Measurements from ENCODE around the gene SLC23A2. TPM values are rescaled to one million over a fixed set of nuclear protein-coding genes. Genes with fewer than 3 reads are reported as not detected.

The SLC23A2 gene
- 10 to 100 TPM; 16.0 to 16.2 TPM for total RNA-seq

GRCh38 chr20:5001174-5002076 is at the start of gene SLC23A2:
Gene SLC23A2 (minus strand): TSS chr20:5001510. CDS start chr20:4932562, 68,948 bp downstream.
- intact Hi-C loops (cut with micrococcal nuclease), result no loop called here
- Mint-ChIP-seq H3K27me3 (no peaks in the 10 kb centered on the region), H3K27ac (peak within 1 kb of the TSS; percentile 91), H3K4me3 (peak within 1 kb of the TSS; percentile 91), H3K36me3 (ENCODE audit: low read depth) (peaks cover 6% of the 10 kb centered on the region), H3K4me1 (ENCODE audit: low read depth) (peaks cover 39% of the 10 kb centered on the region), H3K9me3 (no peaks in the 10 kb centered on the region)
- ChIA-PET CTCF (no interaction called here), POLR2A (interaction anchor here (0.6 to 1.1 kb wide), 2 partner anchors 38 to 83 kb away, joined by 3 read pairs; no protein-coding TSS in a partner anchor)
- ATAC-seq (peak; percentile 68), DNase-seq (peak; percentile 57)
- TF ChIP-seq, protein P1, sequence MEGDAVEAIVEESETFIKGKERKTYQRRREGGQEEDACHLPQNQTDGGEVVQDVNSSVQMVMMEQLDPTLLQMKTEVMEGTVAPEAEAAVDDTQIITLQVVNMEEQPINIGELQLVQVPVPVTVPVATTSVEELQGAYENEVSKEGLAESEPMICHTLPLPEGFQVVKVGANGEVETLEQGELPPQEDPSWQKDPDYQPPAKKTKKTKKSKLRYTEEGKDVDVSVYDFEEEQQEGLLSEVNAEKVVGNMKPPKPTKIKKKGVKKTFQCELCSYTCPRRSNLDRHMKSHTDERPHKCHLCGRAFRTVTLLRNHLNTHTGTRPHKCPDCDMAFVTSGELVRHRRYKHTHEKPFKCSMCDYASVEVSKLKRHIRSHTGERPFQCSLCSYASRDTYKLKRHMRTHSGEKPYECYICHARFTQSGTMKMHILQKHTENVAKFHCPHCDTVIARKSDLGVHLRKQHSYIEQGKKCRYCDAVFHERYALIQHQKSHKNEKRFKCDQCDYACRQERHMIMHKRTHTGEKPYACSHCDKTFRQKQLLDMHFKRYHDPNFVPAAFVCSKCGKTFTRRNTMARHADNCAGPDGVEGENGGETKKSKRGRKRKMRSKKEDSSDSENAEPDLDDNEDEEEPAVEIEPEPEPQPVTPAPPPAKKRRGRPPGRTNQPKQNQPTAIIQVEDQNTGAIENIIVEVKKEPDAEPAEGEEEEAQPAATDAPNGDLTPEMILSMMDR (IDR thresholded peaks at IDR 0.05), result no peak

DNA sequence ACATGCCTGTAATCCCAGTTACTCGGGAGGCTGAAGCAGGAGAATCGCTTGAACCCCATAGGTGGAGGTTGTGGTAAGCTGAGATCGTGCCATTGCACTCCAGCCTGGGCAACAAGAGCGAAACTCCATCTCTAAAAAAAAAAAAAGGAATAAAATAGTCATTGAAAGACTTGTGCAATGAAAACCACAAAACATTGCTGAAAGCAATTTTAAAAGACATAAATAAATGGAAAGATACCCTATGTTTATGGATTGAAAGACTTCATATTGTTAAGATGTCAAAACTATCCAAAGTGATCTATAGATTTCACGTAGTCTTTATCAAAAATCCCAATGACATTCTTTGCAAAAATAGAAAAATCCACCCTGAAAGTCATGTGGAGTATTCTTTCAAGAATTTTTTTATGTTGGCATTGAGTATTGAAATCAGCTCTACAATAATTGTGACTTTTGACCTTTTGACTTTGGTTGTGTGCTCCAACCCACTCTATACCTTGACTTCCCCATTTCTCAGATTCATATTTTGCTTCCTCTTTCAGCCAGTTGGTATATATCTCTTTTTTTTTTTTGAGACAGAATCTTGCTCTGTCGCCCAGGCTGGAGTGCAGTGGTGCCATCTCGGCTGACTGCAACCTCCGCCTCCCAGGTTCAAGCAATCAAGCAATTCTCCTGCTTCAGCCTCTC is 45.5 kb upstream of the SLC23A2 start:
- ChIA-PET CTCF (interaction anchor here (1.1 to 1.7 kb wide), 2 partner anchors 10 to 54 kb away, joined by 4 to 8 read pairs; no protein-coding TSS in a partner anchor), POLR2A (interaction anchor here (0.7 kb wide), 1 partner anchor 118 kb away, joined by 3 read pairs; no protein-coding TSS in a partner anchor)
- Mint-ChIP-seq H3K4me1 (ENCODE audit: low read depth) (no peaks in the 10 kb centered on the region), H3K36me3 (ENCODE audit: low read depth) (no peaks in the 10 kb centered on the region), H3K4me3 (no peak overlapping the region), H3K27me3 (peaks cover 3% of the 10 kb centered on the region), H3K9me3 (no peaks in the 10 kb centered on the region), H3K27ac (no peak overlapping the region)
- TF ChIP-seq, protein P1 (IDR thresholded peaks at IDR 0.05), result no peak
- ATAC-seq (no peak), DNase-seq (no peak)
- intact Hi-C loops (cut with micrococcal nuclease), result no loop called here

GRCh38 chr20:5045906-5046305 is 44.6 kb upstream of the SLC23A2 start:
- no peaks in the 10 kb centered on the region for H3K9me3 Mint-ChIP-seq
- TF ChIP-seq, protein P1 (IDR thresholded peaks at IDR 0.05), result no peak
- H3K4me3 Mint-ChIP-seq, result no peak overlapping the region
- ATAC-seq (no peak), DNase-seq (no peak)
- intact Hi-C loops (cut with micrococcal nuclease), result no loop called here
- H3K27ac Mint-ChIP-seq, result no peak overlapping the region
- ChIA-PET POLR2A (no interaction called here), CTCF (interaction anchor here (1.7 kb wide), 1 partner anchor 11 kb away, joined by 8 read pairs; no protein-coding TSS in a partner anchor)
- H3K36me3 Mint-ChIP-seq (ENCODE audit: low read depth), result no peaks in the 10 kb centered on the region
- no peaks in the 10 kb centered on the region for H3K4me1 Mint-ChIP-seq (ENCODE audit: low read depth)
- H3K27me3 Mint-ChIP-seq, result peaks cover 3% of the 10 kb centered on the region

GRCh38 chr20:5044075-5044620 is 42.8 kb upstream of the SLC23A2 start:
- ChIA-PET POLR2A (no interaction called here), CTCF (interaction anchor here (1.5 to 1.6 kb wide), 2 partner anchors 13 to 57 kb away, joined by 3 to 5 read pairs; no protein-coding TSS in a partner anchor)
- Mint-ChIP-seq H3K36me3 (ENCODE audit: low read depth) (no peaks in the 10 kb centered on the region), H3K4me1 (ENCODE audit: low read depth) (peaks cover 6% of the 10 kb centered on the region), H3K27me3 (peaks cover 3% of the 10 kb centered on the region), H3K9me3 (no peaks in the 10 kb centered on the region), H3K4me3 (no peak overlapping the region), H3K27ac (no peak overlapping the region)
- TF ChIP-seq, protein P1 (IDR thresholded peaks at IDR 0.05), result no peak
- ATAC-seq, result no peak
- DNase-seq, result no peak
- intact Hi-C loops (cut with micrococcal nuclease), result no loop called here
